ENCODE results near the gene NGRN. TPM values are rescaled to one million over a fixed set of nuclear protein-coding genes. Genes with fewer than 3 reads are reported as not detected.

Gene NGRN
- total and polyA plus RNA-seq, 4 donors, result 154 to 356 (median 252) TPM

DNA sequence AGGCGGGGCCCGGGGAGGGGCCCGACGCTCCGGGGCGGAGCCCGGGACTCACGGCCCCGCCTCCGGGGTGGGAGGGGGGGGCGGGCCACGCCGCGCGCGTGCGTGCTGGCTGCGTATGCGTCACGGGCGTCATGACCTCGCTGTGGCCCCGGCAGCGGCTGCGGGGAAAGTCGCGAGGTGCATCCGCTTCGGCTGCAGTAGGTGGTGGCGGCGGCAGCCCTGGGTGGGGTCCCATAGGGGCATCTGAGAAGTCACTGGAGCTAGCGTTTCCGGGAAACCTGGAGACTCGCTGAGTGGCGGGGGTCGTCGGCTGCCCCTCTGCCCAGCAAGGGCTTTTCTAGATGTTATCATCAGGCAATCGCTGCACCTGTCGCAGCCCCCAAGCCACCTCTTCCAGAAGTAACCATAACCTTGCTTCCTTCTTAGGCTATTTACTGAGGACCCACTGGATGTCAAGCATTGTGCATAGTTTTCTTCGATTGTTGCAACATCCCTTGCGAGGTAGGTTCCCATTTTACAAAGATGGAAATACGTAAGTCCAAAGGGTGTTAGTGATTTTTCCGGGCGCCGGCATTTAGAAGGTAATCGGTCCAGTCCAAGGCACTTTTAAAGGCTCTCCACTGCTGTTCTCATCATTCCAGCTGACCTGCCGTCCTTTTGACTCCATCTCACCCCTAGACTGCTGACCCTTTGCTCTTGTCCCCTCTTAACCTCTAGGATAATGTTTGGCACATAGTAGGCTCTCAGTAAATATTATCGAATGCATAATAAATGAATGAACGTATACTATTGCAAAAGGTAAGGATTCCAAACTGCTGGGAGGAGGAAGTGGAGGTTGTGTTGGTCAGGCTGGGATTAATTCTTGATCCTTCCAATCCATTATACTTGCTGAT is 31.1 kb upstream of the NGRN start, which contains the start of gene GDPGP1:
GDPGP1 (plus strand) TSS at position 114 of the 893 bp plus-strand sequence. CDS start 6,700 bp downstream, outside the sequence.
- no peaks in the 10 kb centered on the region for H3K9me3 ChIP-seq (ENCODE audit: control insufficient read depth, insufficient read depth, low read length)
- peak in 2 of 6 donors; percentile 90 to 95 for DNase-seq (ENCODE audit: low read depth in 4 of 6, low spot score in 6 of 6)

DNA sequence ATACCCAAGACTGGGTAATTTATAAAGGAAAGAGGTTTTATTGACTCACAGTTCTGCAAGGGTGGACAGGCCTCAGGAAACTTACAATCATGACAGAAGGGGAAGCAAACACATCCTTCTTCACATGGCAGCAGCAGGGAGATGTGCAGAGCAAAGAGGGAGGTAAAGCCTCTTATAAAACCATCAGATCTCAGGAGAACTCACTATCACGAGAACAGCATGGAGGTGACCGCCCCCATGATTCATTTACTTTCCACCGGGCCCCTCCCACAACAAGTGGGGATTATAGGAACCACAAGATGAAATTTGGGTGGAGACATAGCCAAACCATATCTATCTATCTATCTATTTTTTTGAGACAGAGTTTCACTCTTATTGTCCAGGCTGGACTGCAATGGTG is 26.1 kb upstream of the NGRN start:
- H3K4me3 ChIP-seq (ENCODE audit: low read depth, low read length), result no peak overlapping the region
- WGBS (ENCODE audit: insufficient coverage), result no CpG with 5 or more reads among the region's 3 CpGs
- peaks cover 3% of the 10 kb centered on the region for H3K4me1 ChIP-seq (ENCODE audit: control insufficient read depth, insufficient read depth, low read length)
- peaks cover 42% of the 10 kb centered on the region for H3K36me3 ChIP-seq (ENCODE audit: control insufficient read depth, insufficient read depth, low read length)
- H3K27me3 ChIP-seq (ENCODE audit: control insufficient read depth, insufficient read depth, low read length), result no peaks in the 10 kb centered on the region
- DNase-seq (ENCODE audit: low read depth in 4 of 6, low spot score in 6 of 6), result no peak
- H3K27ac ChIP-seq (ENCODE audit: low read depth, low read length), result no peak overlapping the region
- no peaks in the 10 kb centered on the region for H3K9me3 ChIP-seq (ENCODE audit: control insufficient read depth, insufficient read depth, low read length)

More for the DNA sequence above, 31.1 kb upstream of the NGRN start, which contains the start of gene GDPGP1:
- peaks cover 40% of the 10 kb centered on the region for H3K36me3 ChIP-seq (ENCODE audit: control insufficient read depth, insufficient read depth, low read length)
- H3K27me3 ChIP-seq (ENCODE audit: control insufficient read depth, insufficient read depth, low read length), result no peaks in the 10 kb centered on the region
- peaks cover 27% of the 10 kb centered on the region for H3K4me1 ChIP-seq (ENCODE audit: control insufficient read depth, insufficient read depth, low read length)
- H3K27ac ChIP-seq (ENCODE audit: low read depth, low read length), result peak within 1 kb of the TSS; percentile 78
- H3K4me3 ChIP-seq (ENCODE audit: low read depth, low read length), result peak within 1 kb of the TSS; percentile 88
- WGBS (ENCODE audit: insufficient coverage), result 5% methylated on average over 47 of the region's 49 CpGs

DNA sequence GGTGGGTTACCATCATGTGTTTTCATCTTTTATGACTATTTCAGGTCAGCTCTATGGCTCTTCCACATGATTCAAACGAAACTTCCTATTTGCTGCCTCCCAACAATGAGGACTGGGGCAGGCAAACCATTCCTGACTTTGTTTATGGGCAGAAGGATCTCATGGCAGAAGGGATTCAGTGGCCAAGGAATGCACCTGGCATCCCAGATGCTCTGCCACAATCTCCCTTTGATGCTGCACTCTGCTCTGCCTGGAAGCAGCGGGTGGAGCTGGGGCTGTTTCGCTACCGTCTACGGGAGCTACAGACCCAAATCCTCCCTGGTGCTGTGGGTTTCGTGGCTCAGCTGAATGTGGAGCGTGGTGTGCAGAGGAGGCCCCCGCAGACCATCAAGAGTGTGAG is 24.6 kb upstream of the NGRN start:
- H3K27ac ChIP-seq (ENCODE audit: low read depth, low read length), result no peak overlapping the region
- DNase-seq (ENCODE audit: low read depth in 4 of 6, low spot score in 6 of 6), result no peak
- 85% methylated on average over 8 of the region's 8 CpGs for WGBS (ENCODE audit: insufficient coverage)
- H3K36me3 ChIP-seq (ENCODE audit: control insufficient read depth, insufficient read depth, low read length), result peaks cover 42% of the 10 kb centered on the region
- no peaks in the 10 kb centered on the region for H3K4me1 ChIP-seq (ENCODE audit: control insufficient read depth, insufficient read depth, low read length)
- no peaks in the 10 kb centered on the region for H3K27me3 ChIP-seq (ENCODE audit: control insufficient read depth, insufficient read depth, low read length)
- no peaks in the 10 kb centered on the region for H3K9me3 ChIP-seq (ENCODE audit: control insufficient read depth, insufficient read depth, low read length)
- H3K4me3 ChIP-seq (ENCODE audit: low read depth, low read length), result no peak overlapping the region

DNA sequence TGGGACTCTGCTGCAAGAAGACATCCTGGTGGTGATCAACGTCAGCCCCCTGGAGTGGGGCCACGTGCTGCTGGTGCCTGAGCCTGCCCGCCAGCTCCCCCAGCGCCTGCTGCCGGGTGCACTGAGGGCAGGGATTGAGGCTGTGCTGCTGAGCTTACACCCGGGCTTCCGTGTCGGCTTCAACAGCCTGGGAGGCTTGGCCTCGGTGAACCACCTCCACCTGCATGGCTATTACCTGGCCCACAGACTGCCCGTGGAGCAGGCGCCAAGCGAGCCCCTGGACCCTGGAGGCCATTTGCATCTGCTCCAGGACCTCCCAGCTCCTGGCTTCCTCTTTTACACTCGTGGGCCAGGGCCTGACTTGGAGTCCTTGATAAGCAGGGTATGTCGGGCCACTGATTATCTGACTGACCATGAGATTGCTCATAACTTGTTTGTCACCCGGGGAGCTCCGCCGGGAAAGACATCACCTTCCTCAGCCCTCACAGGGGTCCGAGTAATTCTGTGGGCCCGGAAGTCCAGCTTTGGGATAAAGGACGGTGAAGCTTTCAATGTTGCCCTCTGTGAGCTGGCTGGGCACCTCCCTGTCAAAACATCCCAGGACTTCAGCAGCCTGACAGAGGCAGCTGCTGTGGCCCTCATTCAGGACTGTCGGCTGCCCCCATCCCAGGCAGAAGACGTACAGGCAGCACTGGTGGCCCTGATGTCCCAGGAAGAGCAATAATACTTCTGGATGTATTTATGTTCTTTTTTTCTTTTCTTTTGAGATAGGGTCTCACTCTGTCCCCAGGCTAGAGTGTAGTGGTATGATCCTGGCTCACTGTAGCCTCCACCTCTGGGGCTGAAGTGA is 23.9 kb upstream of the NGRN start:
- Histone ChIP-seq H3K27ac (ENCODE audit: low read depth, low read length) (no peak overlapping the region), H3K4me3 (ENCODE audit: low read depth, low read length) (no peak overlapping the region), H3K4me1 (ENCODE audit: control insufficient read depth, insufficient read depth, low read length) (no peaks in the 10 kb centered on the region), H3K9me3 (ENCODE audit: control insufficient read depth, insufficient read depth, low read length) (no peaks in the 10 kb centered on the region), H3K36me3 (ENCODE audit: control insufficient read depth, insufficient read depth, low read length) (peaks cover 39% of the 10 kb centered on the region), H3K27me3 (ENCODE audit: control insufficient read depth, insufficient read depth, low read length) (no peaks in the 10 kb centered on the region)
- WGBS (ENCODE audit: insufficient coverage), result 90% methylated on average over 21 of the region's 22 CpGs
- DNase-seq (ENCODE audit: low read depth in 4 of 6, low spot score in 6 of 6), result no peak

DNA sequence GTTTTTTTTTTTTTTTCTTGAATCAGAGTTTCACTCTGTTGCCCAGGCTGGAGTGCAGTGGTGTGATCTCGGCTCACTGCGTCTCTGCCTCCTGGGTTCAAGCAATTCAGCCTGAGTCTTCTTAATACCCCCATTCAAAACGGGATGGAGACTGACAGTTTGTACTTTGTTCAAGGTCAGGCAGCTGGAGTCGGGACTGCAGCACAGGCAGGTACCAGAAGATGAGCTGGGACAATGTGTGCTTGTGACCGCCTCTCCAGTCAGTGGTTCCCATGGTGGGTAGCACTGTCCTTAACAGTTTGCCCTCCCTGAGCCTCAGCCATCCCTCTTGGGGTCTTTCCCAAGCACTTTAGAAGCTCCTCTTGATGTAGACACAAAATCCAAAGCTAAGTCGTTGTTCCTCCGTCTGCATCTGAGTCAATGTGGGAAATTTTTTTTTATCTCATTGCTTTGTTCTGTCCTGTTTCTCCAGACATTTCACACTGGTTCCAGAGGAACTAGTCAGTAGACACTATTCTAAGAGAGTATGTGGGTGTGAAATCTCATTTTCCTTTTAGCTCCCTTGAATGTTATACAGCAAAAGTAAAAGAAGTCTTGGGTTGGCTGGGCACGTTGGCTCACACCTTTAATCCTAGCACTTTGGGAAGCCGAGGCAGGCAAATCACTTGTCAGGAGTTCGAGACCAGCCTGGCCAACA is 21.4 kb upstream of the NGRN start:
- H3K27ac ChIP-seq (ENCODE audit: low read depth, low read length), result no peak overlapping the region

DNA sequence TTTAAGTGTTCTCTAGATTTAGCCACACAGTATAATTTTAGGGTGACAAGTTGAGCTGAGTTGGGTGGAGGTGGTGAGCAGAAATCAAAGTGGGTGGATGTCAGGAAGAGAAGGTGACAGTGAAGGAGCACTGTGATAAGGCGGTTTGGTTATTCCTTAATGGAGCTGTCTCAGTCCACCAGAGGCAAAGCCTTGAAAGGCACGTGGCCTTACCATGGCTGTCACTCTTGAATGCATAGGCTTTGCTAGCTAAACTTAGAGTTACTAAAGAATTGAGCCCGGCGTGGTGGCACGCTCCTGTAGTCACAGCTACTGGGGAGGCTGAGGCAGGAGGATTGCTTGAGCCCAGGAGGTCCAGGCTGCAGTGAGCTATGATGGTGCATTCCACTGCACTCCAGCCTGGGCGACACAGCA is 16.7 kb upstream of the NGRN start:
- Histone ChIP-seq H3K4me3 (ENCODE audit: low read depth, low read length) (peak overlapping the region; percentile 68), H3K4me1 (ENCODE audit: control insufficient read depth, insufficient read depth, low read length) (peaks cover 17% of the 10 kb centered on the region), H3K9me3 (ENCODE audit: control insufficient read depth, insufficient read depth, low read length) (no peaks in the 10 kb centered on the region), H3K27me3 (ENCODE audit: control insufficient read depth, insufficient read depth, low read length) (no peaks in the 10 kb centered on the region), H3K36me3 (ENCODE audit: control insufficient read depth, insufficient read depth, low read length) (no peaks in the 10 kb centered on the region), H3K27ac (ENCODE audit: low read depth, low read length) (peak overlapping the region; percentile 69)
- 53% methylated on average over 3 of the region's 6 CpGs for WGBS (ENCODE audit: insufficient coverage)
- no peak for DNase-seq (ENCODE audit: low read depth in 4 of 6, low spot score in 6 of 6)

More for the DNA sequence above, 21.4 kb upstream of the NGRN start:
- Histone ChIP-seq H3K4me1 (ENCODE audit: control insufficient read depth, insufficient read depth, low read length) (peaks cover 4% of the 10 kb centered on the region), H3K4me3 (ENCODE audit: low read depth, low read length) (no peak overlapping the region), H3K27me3 (ENCODE audit: control insufficient read depth, insufficient read depth, low read length) (no peaks in the 10 kb centered on the region), H3K9me3 (ENCODE audit: control insufficient read depth, insufficient read depth, low read length) (no peaks in the 10 kb centered on the region), H3K36me3 (ENCODE audit: control insufficient read depth, insufficient read depth, low read length) (peaks cover 25% of the 10 kb centered on the region)
- 85% methylated on average over 6 of the region's 10 CpGs for WGBS (ENCODE audit: insufficient coverage)
- no peak for DNase-seq (ENCODE audit: low read depth in 4 of 6, low spot score in 6 of 6)

DNA sequence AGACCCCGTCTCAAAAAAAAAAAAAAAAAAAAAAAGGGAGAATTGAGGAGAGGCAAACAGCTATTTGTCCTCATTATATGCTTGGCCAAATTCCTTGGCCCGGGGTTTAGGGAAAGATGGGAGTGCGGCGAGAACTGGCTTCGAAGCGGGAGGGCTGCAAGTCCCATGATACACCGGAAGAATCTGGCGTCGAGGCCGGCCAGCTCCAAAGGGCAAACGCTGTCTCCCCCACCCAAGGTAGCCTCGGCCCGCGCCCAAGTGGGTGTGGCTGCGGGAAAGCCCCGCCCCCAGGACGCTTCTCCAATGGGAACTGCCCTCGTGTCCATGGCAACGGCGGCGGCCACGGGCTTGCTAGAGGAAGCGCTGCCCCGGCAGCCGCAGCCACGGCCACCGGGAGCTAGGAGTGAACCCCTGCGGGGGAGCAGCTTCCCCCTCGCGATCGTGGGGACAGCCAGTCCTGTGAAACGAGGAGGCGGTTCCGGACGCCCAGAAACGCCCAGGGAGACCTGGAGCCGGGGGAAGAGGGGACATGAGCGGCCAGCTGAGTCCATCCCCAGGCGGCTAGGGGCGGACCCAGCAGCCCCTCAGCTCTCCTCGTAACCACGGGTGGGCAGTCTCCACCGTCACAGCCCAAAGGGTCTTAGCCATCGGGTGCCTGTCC is 16.1 kb upstream of the NGRN start, which contains the start of gene TTLL13:
TTLL13 (plus strand) TSS at position 354 of the 661 bp plus-strand sequence. CDS start 1,075 bp downstream, outside the sequence.
- no peaks in the 10 kb centered on the region for H3K36me3 ChIP-seq (ENCODE audit: control insufficient read depth, insufficient read depth, low read length)
- peak within 1 kb of the TSS; percentile 69 for H3K27ac ChIP-seq (ENCODE audit: low read depth, low read length)
- H3K9me3 ChIP-seq (ENCODE audit: control insufficient read depth, insufficient read depth, low read length), result no peaks in the 10 kb centered on the region
- peak; percentile 72 to 95 (median 87) for DNase-seq (ENCODE audit: low read depth in 4 of 6, low spot score in 6 of 6)
- H3K4me3 ChIP-seq (ENCODE audit: low read depth, low read length), result peak within 1 kb of the TSS; percentile 68
- H3K27me3 ChIP-seq (ENCODE audit: control insufficient read depth, insufficient read depth, low read length), result no peaks in the 10 kb centered on the region
- peaks cover 17% of the 10 kb centered on the region for H3K4me1 ChIP-seq (ENCODE audit: control insufficient read depth, insufficient read depth, low read length)
- WGBS (ENCODE audit: insufficient coverage), result 0% methylated on average over 44 of the region's 44 CpGs

DNA sequence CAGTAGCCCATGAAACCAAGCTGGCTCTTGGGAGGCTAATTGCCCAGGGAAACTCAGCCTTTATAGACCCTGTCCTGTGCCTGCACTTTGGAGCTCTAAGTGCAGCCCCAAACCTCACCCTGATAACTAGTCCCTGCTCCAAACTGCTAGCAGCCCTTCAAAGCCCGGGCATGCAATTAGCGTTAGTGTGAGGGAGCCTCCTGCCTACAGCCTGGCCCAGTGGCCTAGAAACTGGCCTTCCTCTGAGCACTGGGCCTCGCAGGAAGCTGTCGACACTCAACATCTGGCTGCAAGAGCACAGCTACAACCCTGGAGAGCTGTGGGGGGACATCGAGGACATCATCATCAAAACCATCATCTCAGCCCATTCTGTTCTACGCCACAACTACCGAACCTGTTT is 7.7 kb upstream of the NGRN start:
- no peaks in the 10 kb centered on the region for H3K9me3 ChIP-seq (ENCODE audit: control insufficient read depth, insufficient read depth, low read length)
- no peak overlapping the region for H3K27ac ChIP-seq (ENCODE audit: low read depth, low read length)
- H3K36me3 ChIP-seq (ENCODE audit: control insufficient read depth, insufficient read depth, low read length), result no peaks in the 10 kb centered on the region
- no peak overlapping the region for H3K4me3 ChIP-seq (ENCODE audit: low read depth, low read length)
- no peak for DNase-seq (ENCODE audit: low read depth in 4 of 6, low spot score in 6 of 6)
- WGBS (ENCODE audit: insufficient coverage), result 67% methylated on average over 4 of the region's 7 CpGs
- H3K27me3 ChIP-seq (ENCODE audit: control insufficient read depth, insufficient read depth, low read length), result no peaks in the 10 kb centered on the region
- H3K4me1 ChIP-seq (ENCODE audit: control insufficient read depth, insufficient read depth, low read length), result no peaks in the 10 kb centered on the region
